Measurements from ENCODE around the gene ARTN. TPM values are rescaled to one million over a fixed set of nuclear protein-coding genes. Genes with fewer than 3 reads are reported as not detected.
A peak's percentile ranks its signal among the peaks of the same experiment; 100 is the strongest.

Gene ARTN
- total and polyA plus RNA-seq, 3 experiments from 2014 or later, result 0.22 to 0.49 TPM; not detected in 1

GRCh38 chr1:43913666-43914360, 19.8 kb upstream of the ARTN start:
- Histone ChIP-seq H3K4me3 (ENCODE audit: low read length) (no peak overlapping the region), H3K27me3 (ENCODE audit: insufficient read depth, low read length, poor library complexity, severe bottlenecking) (no peaks in the 10 kb centered on the region), H3K9me3 (ENCODE audit: low read length) (no peaks in the 10 kb centered on the region), H3K4me1 (ENCODE audit: insufficient read depth, low read length) (no peaks in the 10 kb centered on the region), H3K36me3 (ENCODE audit: insufficient read depth, low read length) (no peaks in the 10 kb centered on the region), H3K27ac (ENCODE audit: low read depth, low read length) (no peak overlapping the region)
- Mint-ChIP-seq H3K27ac (peak overlapping the region in 1 of 8 donors; percentile 17), H3K9me3 (no peaks in the 10 kb centered on the region), H3K27me3 (no peaks in the 10 kb centered on the region), H3K4me3 (no peak overlapping the region), H3K4me1 (no peaks in the 10 kb centered on the region), H3K36me3 (peaks cover 4 to 24% (median 6%) of the 10 kb centered on the region in 3 donors)
- POLR2A ChIA-PET, result no interaction called here
- CTCF ChIA-PET, result interaction anchor here (1.1 kb wide), 1 partner anchor 21 kb away, joined by 3 read pairs; no protein-coding TSS in a partner anchor
- no peak for DNase-seq

GRCh38 chr1:43914576-43915525, 18.8 kb upstream of the ARTN start:
- no peak overlapping the region for H3K27ac ChIP-seq (ENCODE audit: low read depth, low read length)
- no peak for DNase-seq
- no peaks in the 10 kb centered on the region for H3K36me3 ChIP-seq (ENCODE audit: insufficient read depth, low read length)
- CTCF ChIA-PET, result no interaction called here
- Mint-ChIP-seq H3K27me3 (no peaks in the 10 kb centered on the region), H3K9me3 (no peaks in the 10 kb centered on the region), H3K4me3 (no peak overlapping the region), H3K27ac (no peak overlapping the region), H3K4me1 (peaks cover 0 to 4% (median 2%) of the 10 kb centered on the region in 3 donors), H3K36me3 (peaks cover 4 to 16% (median 5%) of the 10 kb centered on the region in 3 donors)
- POLR2A ChIA-PET, result no interaction called here
- no peaks in the 10 kb centered on the region for H3K9me3 ChIP-seq (ENCODE audit: low read length)
- no peaks in the 10 kb centered on the region for H3K27me3 ChIP-seq (ENCODE audit: insufficient read depth, low read length, poor library complexity, severe bottlenecking)
- no peak overlapping the region for H3K4me3 ChIP-seq (ENCODE audit: low read length)
- no peaks in the 10 kb centered on the region for H3K4me1 ChIP-seq (ENCODE audit: insufficient read depth, low read length)

- no peaks in the 10 kb centered on the region for H3K27me3 Mint-ChIP-seq
- no peak overlapping the region for H3K4me3 ChIP-seq (ENCODE audit: low read length)
- H3K4me1 ChIP-seq (ENCODE audit: insufficient read depth, low read length), result no peaks in the 10 kb centered on the region
- H3K9me3 ChIP-seq (ENCODE audit: low read length), result no peaks in the 10 kb centered on the region
- no peak overlapping the region for H3K27ac ChIP-seq (ENCODE audit: low read depth, low read length)
- H3K4me3 Mint-ChIP-seq, result no peak overlapping the region
- H3K4me1 Mint-ChIP-seq, result peaks cover 0 to 4% (median 2%) of the 10 kb centered on the region in 3 donors
- peak overlapping the region in 1 of 8 donors; percentile 89 for H3K27ac Mint-ChIP-seq
- no peaks in the 10 kb centered on the region for H3K36me3 ChIP-seq (ENCODE audit: insufficient read depth, low read length)
- H3K36me3 Mint-ChIP-seq, result peaks cover 0 to 18% (median 8%) of the 10 kb centered on the region in 3 donors
- H3K9me3 Mint-ChIP-seq, result no peaks in the 10 kb centered on the region
- no peak for DNase-seq
- ChIA-PET POLR2A (no interaction called here), CTCF (interaction anchor here (1.3 kb wide), 1 partner anchor 15 kb away, joined by 4 read pairs; no protein-coding TSS in a partner anchor)
- no peaks in the 10 kb centered on the region for H3K27me3 ChIP-seq (ENCODE audit: insufficient read depth, low read length, poor library complexity, severe bottlenecking)
These were observed 13.7 kb upstream of the ARTN start for GRCh38 chr1:43919906-43920305.

- Histone ChIP-seq H3K27ac (ENCODE audit: low read depth, low read length) (no peak overlapping the region), H3K9me3 (ENCODE audit: low read length) (no peaks in the 10 kb centered on the region), H3K4me1 (ENCODE audit: insufficient read depth, low read length) (no peaks in the 10 kb centered on the region), H3K27me3 (ENCODE audit: insufficient read depth, low read length, poor library complexity, severe bottlenecking) (no peaks in the 10 kb centered on the region), H3K36me3 (ENCODE audit: insufficient read depth, low read length) (no peaks in the 10 kb centered on the region), H3K4me3 (ENCODE audit: low read length) (no peak overlapping the region)
- peaks cover 0 to 26% (median 16%) of the 10 kb centered on the region in 3 donors for H3K36me3 Mint-ChIP-seq
- peaks cover 0 to 4% (median 2%) of the 10 kb centered on the region in 3 donors for H3K4me1 Mint-ChIP-seq
- no peaks in the 10 kb centered on the region for H3K9me3 Mint-ChIP-seq
- DNase-seq, result no peak
- no peaks in the 10 kb centered on the region for H3K27me3 Mint-ChIP-seq
- ChIA-PET POLR2A (no interaction called here), CTCF (no interaction called here)
- H3K27ac Mint-ChIP-seq, result peak overlapping the region in 1 of 8 donors; percentile 78
- no peak overlapping the region for H3K4me3 Mint-ChIP-seq
These were observed 12.6 kb upstream of the ARTN start for GRCh38 chr1:43921022-43921421.

- Histone ChIP-seq H3K4me1 (ENCODE audit: insufficient read depth, low read length) (no peaks in the 10 kb centered on the region), H3K36me3 (ENCODE audit: insufficient read depth, low read length) (no peaks in the 10 kb centered on the region), H3K27me3 (ENCODE audit: insufficient read depth, low read length, poor library complexity, severe bottlenecking) (no peaks in the 10 kb centered on the region), H3K9me3 (ENCODE audit: low read length) (no peaks in the 10 kb centered on the region), H3K4me3 (ENCODE audit: low read length) (no peak overlapping the region), H3K27ac (ENCODE audit: low read depth, low read length) (no peak overlapping the region)
- Mint-ChIP-seq H3K9me3 (no peaks in the 10 kb centered on the region), H3K27me3 (peaks cover 0 to 3% of the 10 kb centered on the region in 2 donors), H3K4me1 (peaks cover 0 to under 1% (median 0%) of the 10 kb centered on the region in 3 donors), H3K27ac (peak overlapping the region in 1 of 8 donors; percentile 69), H3K36me3 (peaks cover 0 to 31% (median 16%) of the 10 kb centered on the region in 3 donors), H3K4me3 (no peak overlapping the region)
- CTCF ChIA-PET, result interaction anchor here (1.2 kb wide), 1 partner anchor 11 kb away, joined by 3 read pairs; no protein-coding TSS in a partner anchor
- POLR2A ChIA-PET, result no interaction called here
- no peak for DNase-seq
These were observed 9.1 kb upstream of the ARTN start for GRCh38 chr1:43924516-43924915.

- peaks cover 0 to 31% (median 16%) of the 10 kb centered on the region in 3 donors for H3K36me3 Mint-ChIP-seq
- H3K27ac ChIP-seq (ENCODE audit: low read depth, low read length), result no peak overlapping the region
- H3K27me3 Mint-ChIP-seq, result peaks cover 0 to 3% of the 10 kb centered on the region in 2 donors
- CTCF ChIA-PET, result interaction anchor here (1.9 kb wide), 1 partner anchor 9 kb away, joined by 11 read pairs; no protein-coding TSS in a partner anchor
- no peaks in the 10 kb centered on the region for H3K36me3 ChIP-seq (ENCODE audit: insufficient read depth, low read length)
- H3K9me3 Mint-ChIP-seq, result no peaks in the 10 kb centered on the region
- H3K4me3 Mint-ChIP-seq, result no peak overlapping the region
- no peaks in the 10 kb centered on the region for H3K9me3 ChIP-seq (ENCODE audit: low read length)
- POLR2A ChIA-PET, result no interaction called here
- no peak for DNase-seq
- no peaks in the 10 kb centered on the region for H3K27me3 ChIP-seq (ENCODE audit: insufficient read depth, low read length, poor library complexity, severe bottlenecking)
- H3K27ac Mint-ChIP-seq, result peak overlapping the region in 1 of 8 donors; percentile 4
- H3K4me3 ChIP-seq (ENCODE audit: low read length), result no peak overlapping the region
- no peaks in the 10 kb centered on the region for H3K4me1 ChIP-seq (ENCODE audit: insufficient read depth, low read length)
- H3K4me1 Mint-ChIP-seq, result no peaks in the 10 kb centered on the region
These were observed 7.8 kb upstream of the ARTN start for GRCh38 chr1:43925846-43926245.

GRCh38 chr1:43930168-43930948, 3.2 kb upstream of the ARTN start:
- peaks cover 16% of the 10 kb centered on the region for H3K27me3 ChIP-seq (ENCODE audit: insufficient read depth, low read length, poor library complexity, severe bottlenecking)
- H3K27ac ChIP-seq (ENCODE audit: low read depth, low read length), result no peak overlapping the region
- H3K9me3 Mint-ChIP-seq, result no peaks in the 10 kb centered on the region
- no peaks in the 10 kb centered on the region for H3K9me3 ChIP-seq (ENCODE audit: low read length)
- no peak overlapping the region for H3K4me3 Mint-ChIP-seq
- H3K4me1 Mint-ChIP-seq, result peaks cover 6 to 15% (median 8%) of the 10 kb centered on the region in 3 donors
- H3K4me1 ChIP-seq (ENCODE audit: insufficient read depth, low read length), result no peaks in the 10 kb centered on the region
- H3K27me3 Mint-ChIP-seq, result peaks cover 19 to 26% of the 10 kb centered on the region in 2 donors
- CTCF ChIA-PET, result interaction anchor here (0.9 to 1.2 kb wide), 4 partner anchors 15 to 400 kb away, joined by 3 to 4 read pairs (median 3); no protein-coding TSS in a partner anchor
- H3K4me3 ChIP-seq (ENCODE audit: low read length), result no peak overlapping the region
- no peaks in the 10 kb centered on the region for H3K36me3 ChIP-seq (ENCODE audit: insufficient read depth, low read length)
- peaks cover 0 to 15% (median 7%) of the 10 kb centered on the region in 3 donors for H3K36me3 Mint-ChIP-seq
- no peak for DNase-seq
- POLR2A ChIA-PET, result no interaction called here
- no peak overlapping the region for H3K27ac Mint-ChIP-seq
